ENCODE data around the gene MACF1.
"Not testable (repeated sequence)": the region's sequence is repeated elsewhere in the genome, so short reads cannot be mapped to it uniquely, and the experiment has no call there.

Gene MACF1

DNA sequence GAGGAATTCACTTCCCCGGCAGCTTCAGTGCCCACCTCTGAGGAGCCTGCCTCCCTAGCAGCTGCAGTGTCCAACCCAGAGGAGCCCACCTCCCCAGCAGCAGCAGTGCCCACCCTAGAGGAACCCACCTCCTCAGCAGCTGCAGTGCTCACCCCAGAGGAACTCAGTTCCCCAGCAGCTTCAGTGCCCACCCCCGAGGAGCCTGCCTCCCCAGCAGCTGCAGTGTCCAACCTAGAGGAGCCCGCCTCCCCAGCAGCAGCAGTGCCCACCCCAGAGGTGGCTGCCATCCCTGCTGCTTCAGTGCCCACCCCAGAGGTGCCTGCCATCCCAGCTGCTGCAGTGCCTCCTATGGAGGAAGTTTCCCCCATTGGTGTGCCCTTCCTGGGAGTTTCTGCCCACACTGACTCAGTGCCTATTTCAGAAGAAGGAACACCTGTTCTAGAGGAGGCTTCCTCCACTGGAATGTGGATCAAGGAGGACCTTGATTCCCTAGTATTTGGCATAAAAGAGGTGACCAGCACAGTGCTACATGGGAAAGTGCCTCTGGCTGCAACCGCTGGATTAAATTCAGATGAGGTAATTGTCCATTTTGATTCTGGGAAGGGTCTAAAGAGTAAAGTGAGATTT is 209.5 kb downstream of the MACF1 start:
- no peak for DNase-seq (ENCODE audit: low read depth in 3 of 3)

DNA sequence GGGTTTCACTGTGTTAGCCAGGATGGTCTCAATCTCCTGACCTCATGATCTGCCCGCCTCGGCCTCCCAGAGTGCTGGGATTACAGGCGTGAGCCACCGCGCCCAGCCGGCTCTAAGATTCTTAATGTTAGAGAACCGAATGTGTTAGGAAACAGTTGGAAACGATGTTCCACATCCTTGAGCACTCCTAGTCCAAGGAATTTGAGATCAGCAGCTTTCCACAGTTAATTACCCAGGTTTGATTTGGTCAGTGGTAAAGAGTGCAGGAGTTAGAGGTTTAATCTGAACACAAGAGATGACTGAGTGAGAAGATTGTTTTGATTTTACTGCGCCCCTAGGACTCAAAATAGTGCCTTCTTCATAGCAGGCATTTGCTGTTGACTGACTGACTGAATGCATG is 211.1 kb downstream of the MACF1 start:
- DNase-seq (ENCODE audit: low read depth in 3 of 3) = no peak

GRCh38 chr1:39416609-39417008 is 212.1 kb downstream of the MACF1 start:
- no peak for DNase-seq (ENCODE audit: low read depth in 3 of 3)

- DNase-seq (ENCODE audit: low read depth in 3 of 3) = no peak
These were observed 213.7 kb downstream of the MACF1 start for GRCh38 chr1:39418236-39418635.

- DNase-seq (ENCODE audit: low read depth in 3 of 3) = no peak
These were observed 216.0 kb downstream of the MACF1 start for GRCh38 chr1:39420493-39420892.

- DNase-seq (ENCODE audit: low read depth in 3 of 3) = no peak
These were observed 218.1 kb downstream of the MACF1 start for GRCh38 chr1:39422614-39423013.

DNA sequence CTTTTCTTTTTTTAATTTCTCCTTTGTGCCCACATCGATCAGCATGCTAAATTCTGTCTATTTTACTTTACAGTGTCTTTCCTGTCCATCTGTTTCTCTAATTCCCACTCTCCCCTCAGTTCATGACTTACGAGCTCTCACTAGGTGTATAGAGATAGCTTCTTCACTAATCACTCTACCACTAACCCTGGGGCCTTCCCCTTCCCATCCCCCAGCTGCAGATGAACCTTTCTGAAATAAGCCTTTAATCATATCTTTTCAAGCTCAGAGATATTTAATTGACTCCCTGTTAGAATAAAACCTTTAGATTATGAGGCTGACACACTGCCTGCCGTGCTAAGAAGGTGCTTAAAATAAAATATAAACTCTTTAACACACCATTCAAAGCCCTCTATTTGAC is 220.7 kb downstream of the MACF1 start:
- no peak for DNase-seq (ENCODE audit: low read depth in 3 of 3)

- DNase-seq (ENCODE audit: low read depth in 3 of 3) = no peak
These were observed 221.1 kb downstream of the MACF1 start for GRCh38 chr1:39425634-39426033.

- DNase-seq (ENCODE audit: low read depth in 3 of 3) = no peak
These were observed 221.9 kb downstream of the MACF1 start for GRCh38 chr1:39426346-39426745.

DNA sequence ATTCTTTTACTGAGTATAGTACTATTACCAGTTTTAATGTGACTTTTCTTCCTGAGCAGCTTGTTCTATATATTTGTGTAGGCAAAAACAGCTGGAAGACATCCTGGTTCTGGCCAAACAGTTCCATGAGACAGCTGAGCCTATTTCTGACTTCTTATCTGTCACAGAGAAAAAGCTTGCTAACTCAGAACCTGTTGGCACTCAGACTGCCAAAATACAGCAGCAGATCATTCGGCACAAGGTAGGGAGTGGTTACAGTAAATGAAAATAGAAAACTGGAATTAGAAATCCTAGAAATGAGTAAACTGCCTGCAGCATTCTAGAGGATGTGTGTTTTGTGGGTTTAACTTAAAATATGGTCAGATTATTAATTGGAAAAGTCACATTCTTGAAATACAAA is 222.9 kb downstream of the MACF1 start:
- DNase-seq (ENCODE audit: low read depth in 3 of 3) = no peak

GRCh38 chr1:39427912-39428311 is 223.4 kb downstream of the MACF1 start:
- DNase-seq (ENCODE audit: low read depth in 3 of 3) = no peak

- no peak for DNase-seq (ENCODE audit: low read depth in 3 of 3)
These were observed 227.4 kb downstream of the MACF1 start for GRCh38 chr1:39431927-39432326.

GRCh38 chr1:39434797-39435395 is 230.4 kb downstream of the MACF1 start:
- DNase-seq (ENCODE audit: low read depth in 3 of 3) = no peak

DNA sequence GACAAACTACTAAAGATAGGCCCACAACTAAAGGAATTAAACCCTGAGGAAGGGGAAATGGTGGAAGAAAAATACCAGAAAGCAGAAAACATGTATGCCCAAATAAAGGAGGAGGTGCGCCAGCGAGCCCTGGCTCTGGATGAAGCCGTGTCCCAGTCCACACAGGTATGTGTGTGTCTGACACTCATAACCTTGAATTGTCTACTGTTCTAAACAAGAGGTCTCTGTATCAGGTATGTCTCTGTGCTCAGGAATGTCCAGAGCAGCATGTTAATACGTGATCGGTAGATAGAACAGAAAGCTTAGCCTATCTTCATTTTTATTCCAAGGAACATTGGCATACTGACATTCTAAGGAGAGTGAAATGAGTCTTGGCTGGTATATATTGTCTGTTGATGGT is 231.1 kb downstream of the MACF1 start:
- DNase-seq (ENCODE audit: low read depth in 3 of 3) = no peak

GRCh38 chr1:39436842-39437241 is 232.3 kb downstream of the MACF1 start:
- no peak for DNase-seq (ENCODE audit: low read depth in 3 of 3)

GRCh38 chr1:39438042-39438441 is 233.5 kb downstream of the MACF1 start:
- no peak for DNase-seq (ENCODE audit: low read depth in 3 of 3)

DNA sequence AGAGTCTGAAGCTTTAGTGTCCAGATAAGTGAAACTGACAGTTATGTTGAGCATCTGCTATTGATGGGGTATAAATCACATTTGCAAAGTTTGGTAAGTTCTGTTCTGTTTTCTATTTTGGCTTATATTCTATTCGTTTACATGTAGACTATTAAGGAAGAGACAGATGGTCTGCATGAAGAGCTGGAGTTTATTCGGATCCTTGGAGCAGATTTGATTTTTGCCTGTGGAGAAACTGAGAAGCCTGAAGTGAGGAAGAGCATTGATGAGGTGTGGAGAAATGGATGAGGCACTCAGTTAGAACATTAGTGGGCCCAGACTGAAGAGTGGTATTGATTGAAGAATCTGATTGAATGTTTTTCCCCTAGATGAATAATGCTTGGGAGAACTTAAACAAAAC is 236.4 kb downstream of the MACF1 start:
- no peak for DNase-seq (ENCODE audit: low read depth in 3 of 3)

DNA sequence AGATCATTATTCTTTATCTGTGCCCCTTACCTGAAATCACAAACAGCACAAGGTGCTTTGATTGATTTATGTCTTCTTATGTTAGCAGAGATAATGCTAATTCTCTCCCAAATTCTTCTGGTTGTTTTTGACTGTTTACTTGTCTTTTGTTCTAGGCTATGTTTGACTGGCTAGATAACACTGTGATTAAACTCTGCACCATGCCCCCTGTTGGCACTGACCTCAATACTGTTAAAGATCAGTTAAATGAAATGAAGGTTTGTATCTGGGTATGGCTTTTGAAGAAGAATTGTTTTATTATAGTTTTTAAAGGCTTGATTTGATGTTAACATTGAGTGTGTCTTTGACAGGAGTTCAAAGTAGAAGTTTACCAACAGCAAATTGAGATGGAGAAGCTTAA is 237.3 kb downstream of the MACF1 start:
- DNase-seq (ENCODE audit: low read depth in 3 of 3) = no peak

DNA sequence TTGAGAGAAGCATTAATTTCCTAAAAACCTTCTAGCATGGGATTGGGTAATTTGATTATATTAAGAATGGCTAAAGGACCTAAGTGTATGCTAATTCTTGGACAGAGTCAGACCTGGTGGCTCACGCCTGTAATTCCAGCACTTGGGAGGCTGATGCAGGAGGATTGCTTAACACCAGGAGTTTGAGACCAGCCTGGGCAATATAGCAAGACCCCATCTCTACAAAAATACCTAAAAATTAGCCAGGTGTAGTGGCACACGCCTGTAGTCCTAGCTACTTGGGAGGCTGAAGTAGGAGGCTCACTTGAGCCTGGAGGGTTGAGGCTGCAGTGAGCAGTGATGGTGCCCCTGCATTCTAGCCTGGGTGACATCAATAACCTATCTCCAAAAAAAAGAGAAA is 241.1 kb downstream of the MACF1 start:
- DNase-seq (ENCODE audit: low read depth in 3 of 3) = no peak

- no peak for DNase-seq (ENCODE audit: low read depth in 3 of 3)
These were observed 242.6 kb downstream of the MACF1 start for GRCh38 chr1:39446986-39447567.

DNA sequence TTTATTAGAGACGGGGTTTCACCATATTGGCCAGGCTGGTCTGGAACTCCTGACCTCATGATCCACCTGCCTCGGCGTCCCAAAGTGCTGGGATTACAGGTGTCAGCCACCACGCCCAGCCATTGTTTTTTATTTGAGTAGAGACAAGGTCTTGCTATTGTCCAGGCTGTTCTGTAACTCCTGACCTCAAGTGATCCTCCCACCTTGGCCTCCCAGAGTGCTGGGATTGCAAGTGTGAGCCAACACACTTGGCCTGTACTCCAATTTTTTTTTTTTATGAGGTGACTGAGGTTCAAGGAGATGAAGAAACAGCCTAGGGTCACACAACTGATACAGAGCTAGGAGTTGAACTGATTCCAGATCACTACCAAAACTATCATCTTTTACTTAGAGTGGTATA is 245.5 kb downstream of the MACF1 start:
- DNase-seq (ENCODE audit: low read depth in 3 of 3) = not testable (repeated sequence)

DNA sequence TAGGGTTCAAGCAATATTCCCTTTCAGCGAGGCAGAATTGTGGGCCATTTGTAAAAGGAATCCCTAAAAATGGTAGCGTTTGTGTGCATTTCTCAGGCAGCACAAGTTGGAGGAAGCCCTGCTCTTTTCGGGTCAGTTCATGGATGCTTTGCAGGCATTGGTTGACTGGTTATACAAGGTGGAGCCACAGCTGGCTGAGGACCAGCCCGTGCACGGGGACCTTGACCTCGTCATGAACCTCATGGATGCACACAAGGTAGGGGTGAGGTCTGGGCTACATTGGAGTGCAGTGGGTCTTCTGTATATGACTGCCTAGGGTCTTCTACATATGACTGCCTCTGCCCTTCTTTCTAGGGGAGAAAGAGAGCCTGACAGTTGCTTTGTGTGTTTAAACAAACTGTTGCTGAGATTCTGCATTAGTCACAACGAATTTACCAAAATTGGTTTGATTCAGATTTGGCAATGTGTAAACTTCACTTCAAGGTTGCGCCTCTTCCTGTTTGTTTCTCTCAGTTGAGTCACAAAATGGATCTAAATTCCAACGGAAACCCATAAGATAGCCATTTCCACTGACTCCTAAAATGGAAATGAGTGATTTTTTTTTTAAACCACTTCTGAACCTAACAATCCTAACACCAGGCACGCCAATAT is 246.6 kb downstream of the MACF1 start:
- no peak for DNase-seq (ENCODE audit: low read depth in 3 of 3)

DNA sequence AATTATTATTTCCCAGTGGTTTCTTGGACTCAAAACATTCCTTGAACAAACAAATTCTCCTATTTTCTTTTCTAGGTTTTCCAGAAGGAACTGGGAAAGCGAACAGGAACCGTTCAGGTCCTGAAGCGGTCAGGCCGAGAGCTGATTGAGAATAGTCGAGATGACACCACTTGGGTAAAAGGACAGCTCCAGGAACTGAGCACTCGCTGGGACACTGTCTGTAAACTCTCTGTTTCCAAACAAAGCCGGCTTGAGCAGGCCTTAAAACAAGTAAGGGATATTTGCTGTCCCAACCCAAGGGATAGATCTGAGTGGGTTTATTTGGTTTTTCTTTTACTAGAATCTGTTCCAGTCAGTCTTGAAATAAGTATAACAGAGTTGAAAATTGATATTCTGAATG is 247.6 kb downstream of the MACF1 start:
- no peak for DNase-seq (ENCODE audit: low read depth in 3 of 3)
